Hepatocyte (in vitro differentiated cells): Measurements from ENCODE around the gene PIGR. TPM values are rescaled to one million over a fixed set of nuclear protein-coding genes. Genes with fewer than 3 reads are reported as not detected.

Experiments
- DNase-seq: peaks from one replicate; pipeline ENCODE4 v3.0.0-alpha.2; 2016; ENCODE audit warnings: low spot score
- H2AFZ ChIP-seq: fragments of 200-600 bp; sonication (generic); 2 replicates; pipeline ENCODE4 v1.6.0; 2016; ENCODE audit warnings: antibody characterized with exemption, mild to moderate bottlenecking
- H3K27ac ChIP-seq: fragments of 200-600 bp; sonication (generic); 2 replicates; pipeline ENCODE4 v1.5.1; 2016; ENCODE audit warnings: mild to moderate bottlenecking
- H3K27me3 ChIP-seq: fragments of 200-600 bp; sonication (generic); 2 replicates; pipeline ENCODE4 v1.6.1; 2016
- H3K36me3 ChIP-seq: fragments of 200-600 bp; sonication (generic); replicated peaks from 2 replicates; pipeline ENCODE4 v1.5.1; 2016; ENCODE audit warnings: low read depth; ENCODE audit not compliant: insufficient read depth
- H3K4me1 ChIP-seq: fragments of 200-600 bp; sonication (generic); 2 replicates; pipeline ENCODE4 v1.5.1; 2016; ENCODE audit warnings: mild to moderate bottlenecking, moderate library complexity; ENCODE audit not compliant: insufficient read depth
- H3K4me2 ChIP-seq: fragments of 200-600 bp; sonication (generic); 2 replicates; pipeline ENCODE4 v1.6.0; 2016
- H3K4me3 ChIP-seq: fragments of 200-600 bp; sonication (generic); 2 replicates; pipeline ENCODE4 v1.5.1; 2016; ENCODE audit warnings: mild to moderate bottlenecking
- H3K79me2 ChIP-seq: fragments of 200-600 bp; sonication (generic); 2 replicates; pipeline ENCODE4 v1.6.0; 2017; ENCODE audit warnings: mild to moderate bottlenecking
- H3K9me2 ChIP-seq: fragments of 200-600 bp; sonication (generic); replicated peaks from 2 replicates; pipeline ENCODE4 v1.6.0; 2017; ENCODE audit warnings: mild to moderate bottlenecking; ENCODE audit not compliant: insufficient read depth
- H3K9me3 ChIP-seq: fragments of 200-600 bp; sonication (generic); 2 replicates; pipeline ENCODE4 v1.5.1; 2016; ENCODE audit warnings: low read depth, mild to moderate bottlenecking
- H4K20me1 ChIP-seq: fragments of 200-600 bp; sonication (generic); 2 replicates; pipeline ENCODE4 v1.6.0; 2016; ENCODE audit warnings: mild to moderate bottlenecking; ENCODE audit not compliant: insufficient read depth, poor library complexity, severe bottlenecking
- EZH2 ChIP-seq: fragments of 200-600 bp; sonication (generic); IDR thresholded peaks from 2 replicates; pipeline ENCODE4 v1.6.1; 2016; ENCODE audit warnings: antibody characterized with exemption, mild to moderate bottlenecking, borderline replicate concordance
- EZH2phosphoT487 ChIP-seq: fragments of 200-600 bp; sonication (generic); IDR thresholded peaks from one replicate; pipeline ENCODE4 v1.6.1; 2018; ENCODE audit warnings: antibody characterized with exemption, mild to moderate bottlenecking, low read depth, moderate library complexity; ENCODE audit not compliant: unreplicated experiment, severe bottlenecking
- WGBS: methylation state at CpG from one replicate; pipeline ENCODE4 v1.1.6; 2016; ENCODE audit warnings: low lambda C conversion rate; ENCODE audit errors: missing lambda C conversion rate; 5-methylcytosine and 5-hydroxymethylcytosine counted together
- polyA plus RNA-seq: library from polyadenylated mRNA; unstranded; fragments of >200 nt; fragmentation: Nextera tagmentation; extraction: Ambion mirVana; gene quantifications from 2 replicates; pipeline ENCODE4 v1.2.1, GENCODE V29; 2016
- total RNA-seq: library from RNA; depleted of rRNA; stranded (reverse); fragments of >200 nt; gene quantifications from 2 replicates; pipeline ENCODE4 v1.2.3, GENCODE V29; 2014
- TF ChIP-seq, protein P1 (sequence below): fragments of 200-600 bp; sonication (generic); IDR thresholded peaks from 2 replicates; pipeline ENCODE4 v1.5.1; 2016; ENCODE audit warnings: antibody characterized with exemption, mild to moderate bottlenecking; ENCODE audit not compliant: poor library complexity

The PIGR gene
- total and polyA plus RNA-seq, 2 experiments from 2014 or later = 8.1 to 22.9 TPM

DNA sequence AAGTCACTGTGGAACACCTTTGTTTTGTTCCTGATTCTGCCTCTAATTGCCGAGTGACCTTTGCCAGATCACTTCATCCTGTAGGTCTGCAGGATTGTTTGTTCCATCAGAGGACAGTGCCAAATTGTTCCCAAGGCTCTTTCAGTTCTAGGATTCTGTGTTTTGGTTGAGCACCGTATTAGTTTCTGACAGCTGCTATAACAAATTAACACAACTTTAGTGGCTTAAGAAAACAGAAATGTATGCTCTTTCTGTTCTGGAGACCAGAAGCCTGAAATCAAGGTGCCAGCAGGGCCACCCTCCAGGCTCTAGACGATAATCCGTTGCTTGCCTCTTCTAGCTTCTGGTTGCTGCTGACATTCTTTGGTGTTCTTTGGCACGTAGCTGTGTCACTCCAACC, 3.4 kb upstream of the PIGR start:
- Histone ChIP-seq H3K9me2 (no peaks in the 10 kb centered on the region), H3K36me3 (no peaks in the 10 kb centered on the region), H3K4me2 (no peak overlapping the region), H3K9me3 (no peaks in the 10 kb centered on the region), H3K4me1 (peaks cover 25% of the 10 kb centered on the region), H3K79me2 (no peaks in the 10 kb centered on the region), H4K20me1 (no peaks in the 10 kb centered on the region), H3K4me3 (no peak overlapping the region), H2AFZ (no peak overlapping the region), H3K27ac (no peak overlapping the region), H3K27me3 (no peaks in the 10 kb centered on the region)
- no peak for DNase-seq
- TF ChIP-seq EZH2phosphoT487 = no peak
- no peak for TF ChIP-seq EZH2
- TF ChIP-seq, protein P1, sequence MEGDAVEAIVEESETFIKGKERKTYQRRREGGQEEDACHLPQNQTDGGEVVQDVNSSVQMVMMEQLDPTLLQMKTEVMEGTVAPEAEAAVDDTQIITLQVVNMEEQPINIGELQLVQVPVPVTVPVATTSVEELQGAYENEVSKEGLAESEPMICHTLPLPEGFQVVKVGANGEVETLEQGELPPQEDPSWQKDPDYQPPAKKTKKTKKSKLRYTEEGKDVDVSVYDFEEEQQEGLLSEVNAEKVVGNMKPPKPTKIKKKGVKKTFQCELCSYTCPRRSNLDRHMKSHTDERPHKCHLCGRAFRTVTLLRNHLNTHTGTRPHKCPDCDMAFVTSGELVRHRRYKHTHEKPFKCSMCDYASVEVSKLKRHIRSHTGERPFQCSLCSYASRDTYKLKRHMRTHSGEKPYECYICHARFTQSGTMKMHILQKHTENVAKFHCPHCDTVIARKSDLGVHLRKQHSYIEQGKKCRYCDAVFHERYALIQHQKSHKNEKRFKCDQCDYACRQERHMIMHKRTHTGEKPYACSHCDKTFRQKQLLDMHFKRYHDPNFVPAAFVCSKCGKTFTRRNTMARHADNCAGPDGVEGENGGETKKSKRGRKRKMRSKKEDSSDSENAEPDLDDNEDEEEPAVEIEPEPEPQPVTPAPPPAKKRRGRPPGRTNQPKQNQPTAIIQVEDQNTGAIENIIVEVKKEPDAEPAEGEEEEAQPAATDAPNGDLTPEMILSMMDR = no peak
- WGBS = 97% methylated on average over 5 of the region's 5 CpGs

DNA sequence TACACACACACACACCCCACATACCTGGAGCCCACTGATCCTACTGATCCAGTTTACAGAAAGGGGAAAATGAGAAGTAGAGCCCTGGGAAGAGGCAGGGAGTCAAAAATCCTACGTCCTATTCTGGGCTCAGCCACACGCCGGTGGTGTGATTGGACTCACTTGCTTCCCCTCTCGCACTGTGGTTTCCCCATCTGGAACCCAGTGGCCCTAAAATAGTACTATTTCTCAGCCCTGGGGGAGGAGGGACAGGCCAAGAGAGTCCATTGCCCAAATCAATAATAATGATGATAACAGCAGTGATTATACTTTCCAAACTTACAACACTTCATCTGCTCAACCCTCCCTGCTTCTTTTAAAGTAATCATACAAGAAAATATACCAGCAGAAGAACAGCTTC, 2.9 kb upstream of the PIGR start:
- H3K9me2 ChIP-seq = no peaks in the 10 kb centered on the region
- no peak for DNase-seq
- H3K4me2 ChIP-seq = no peak overlapping the region
- H3K27ac ChIP-seq = no peak overlapping the region
- H2AFZ ChIP-seq = no peak overlapping the region
- no peaks in the 10 kb centered on the region for H3K79me2 ChIP-seq
- no peaks in the 10 kb centered on the region for H4K20me1 ChIP-seq
- no peak overlapping the region for H3K4me3 ChIP-seq
- no peak for TF ChIP-seq EZH2
- TF ChIP-seq, protein P1 = no peak
- H3K9me3 ChIP-seq = no peaks in the 10 kb centered on the region
- no peaks in the 10 kb centered on the region for H3K36me3 ChIP-seq
- WGBS = 92% methylated on average over 4 of the region's 4 CpGs
- H3K27me3 ChIP-seq = no peaks in the 10 kb centered on the region
- H3K4me1 ChIP-seq = peaks cover 21% of the 10 kb centered on the region

DNA sequence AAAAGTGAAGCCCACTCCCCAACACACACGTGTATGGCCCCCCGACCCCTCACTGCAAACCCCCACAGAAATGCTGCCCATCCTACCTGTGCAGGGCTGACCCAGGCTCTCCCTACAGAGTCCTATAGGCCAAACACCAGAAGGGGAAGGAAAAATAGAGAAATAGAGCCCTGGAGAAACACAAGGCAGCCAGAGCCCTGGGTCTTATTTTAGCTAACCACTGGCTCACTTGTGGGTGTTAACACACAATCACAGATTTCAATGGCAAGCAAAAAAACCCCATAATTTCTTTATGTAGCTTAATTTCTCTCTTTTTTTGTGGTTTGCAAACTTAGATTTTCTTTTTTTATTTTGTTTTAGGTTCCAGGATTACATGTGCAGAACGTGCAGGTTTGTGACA, 989 bp upstream of the PIGR start:
- H3K79me2 ChIP-seq = no peaks in the 10 kb centered on the region
- no peaks in the 10 kb centered on the region for H3K36me3 ChIP-seq
- H3K9me2 ChIP-seq = no peaks in the 10 kb centered on the region
- H3K9me3 ChIP-seq = no peaks in the 10 kb centered on the region
- no peaks in the 10 kb centered on the region for H4K20me1 ChIP-seq
- peaks cover 5% of the 10 kb centered on the region for H3K4me1 ChIP-seq
- no peak for DNase-seq
- H2AFZ ChIP-seq = no peak overlapping the region
- no peak overlapping the region for H3K27ac ChIP-seq
- H3K4me2 ChIP-seq = no peak overlapping the region
- no peak overlapping the region for H3K4me3 ChIP-seq
- WGBS = 88% methylated on average over 3 of the region's 3 CpGs
- TF ChIP-seq, protein P1 = no peak
- TF ChIP-seq EZH2phosphoT487 (no peak), EZH2 (no peak)
- H3K27me3 ChIP-seq = peaks cover 12% of the 10 kb centered on the region

DNA sequence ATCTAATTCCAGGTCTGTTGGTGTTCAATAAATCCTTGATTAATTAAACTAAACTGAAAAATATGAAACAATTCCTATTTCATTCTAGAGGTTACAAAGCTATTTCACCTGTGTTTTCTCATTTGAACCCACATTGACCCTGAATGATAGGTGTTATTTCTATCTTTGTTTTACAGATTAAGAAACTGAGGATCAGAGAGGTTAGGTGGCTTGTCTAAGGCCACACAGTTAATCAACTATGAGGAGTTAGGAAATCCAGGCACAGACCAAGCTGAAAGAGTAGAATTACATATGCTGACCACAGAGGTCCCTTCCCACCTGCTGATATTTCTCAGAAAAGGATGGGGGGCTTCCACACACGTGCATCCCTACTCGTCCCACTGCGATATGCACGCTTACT, 487 bp downstream of the PIGR start:
- Histone ChIP-seq H2AFZ (no peak overlapping the region), H3K27me3 (peaks cover 12% of the 10 kb centered on the region), H3K79me2 (no peaks in the 10 kb centered on the region), H3K36me3 (no peaks in the 10 kb centered on the region), H3K9me2 (no peaks in the 10 kb centered on the region), H4K20me1 (no peaks in the 10 kb centered on the region), H3K27ac (no peak overlapping the region), H3K4me2 (no peak overlapping the region), H3K9me3 (no peaks in the 10 kb centered on the region), H3K4me3 (no peak overlapping the region), H3K4me1 (peaks cover 10% of the 10 kb centered on the region)
- 96% methylated on average over 4 of the region's 4 CpGs for WGBS
- TF ChIP-seq EZH2 (no peak), EZH2phosphoT487 (no peak)
- TF ChIP-seq, protein P1 = no peak
- no peak for DNase-seq
